Gastroesophageal sphincter (tissue), 4 donors: Measurements from ENCODE around the gene PSMG2. TPM values are rescaled to one million over a fixed set of nuclear protein-coding genes. Genes with fewer than 3 reads are reported as not detected.

Source experiments
- ATAC-seq: fragments of 150-250 bp; one replicate; pipeline ENCODE4 v1.9.1; 2016; ENCODE audit warnings: mild to moderate bottlenecking, moderate library complexity
- H3K27ac ChIP-seq, 4 donors: fragments of 200-600 bp; sonication (generic) in 3 of 4; 1 replicate in 3 of 4; 2 replicates in 1 of 4; pipeline ENCODE4 v1.5.1; 2016 to 2019
- H3K27me3 ChIP-seq: fragments of 200-600 bp; sonication (generic); one replicate; pipeline ENCODE4 v1.5.1; 2019
- H3K36me3 ChIP-seq, 2 donors: fragments of 200-600 bp; sonication (generic); one replicate each; pipeline ENCODE4 v1.5.1; 2019; ENCODE audit warnings: control low read depth in 1 of 2
- H3K4me1 ChIP-seq, 3 donors: fragments of 200-600 bp; sonication (generic); 1 replicate in 2 of 3; 2 replicates in 1 of 3; pipeline ENCODE4 v1.5.1; 2016 to 2019; ENCODE audit warnings: control low read depth in 2 of 3
- H3K4me3 ChIP-seq, 2 donors: fragments of 200-600 bp; sonication (generic); one replicate each; pipeline ENCODE4 v1.5.1; 2019; ENCODE audit warnings: mild to moderate bottlenecking in 1 of 2, moderate library complexity in 1 of 2
- H3K9me3 ChIP-seq, 3 donors: fragments of 200-600 bp; sonication (generic); one replicate each; pipeline ENCODE4 v1.5.1; 2017 to 2019; ENCODE audit warnings: control low read depth in 2 of 3
- CTCF ChIP-seq, 4 experiments: fragments of 200-600 bp in 2 of 4; fragments of 450-650 bp in 2 of 4; sonication (generic) in 1 of 4; IDR thresholded peaks; one replicate each; pipeline ENCODE4 v1.5.1; 2017 to 2019; ENCODE audit warnings: antibody characterized with exemption in 4 of 4, mild to moderate bottlenecking in 2 of 4, moderate library complexity in 2 of 4
- EP300 ChIP-seq: sonication (generic); formaldehyde crosslinking; IDR thresholded peaks from one replicate; pipeline ENCODE4 v1.6.1; 2017; ENCODE audit warnings: antibody characterized with exemption, mild to moderate bottlenecking
- POLR2A ChIP-seq, 2 donors: fragments of 450-650 bp; IDR thresholded peaks; one replicate each; pipeline ENCODE4 v1.6.1; 2017; ENCODE audit warnings: antibody characterized with exemption in 2 of 2, mild to moderate bottlenecking in 2 of 2, moderate library complexity in 1 of 2
- POLR2AphosphoS5 ChIP-seq: sonication (generic); formaldehyde crosslinking; IDR thresholded peaks from one replicate; pipeline ENCODE4 v1.6.1; 2017; ENCODE audit warnings: antibody characterized with exemption
- WGBS, 2 donors: methylation state at CpG; one replicate each; pipeline ENCODE4 v1.1.5; 2018; ENCODE audit warnings: low coverage in 1 of 2; 5-methylcytosine and 5-hydroxymethylcytosine counted together
- total RNA-seq, 4 donors: library from RNA; depleted of rRNA; stranded (reverse); fragments of >200 nt; gene quantifications; one replicate each; pipeline ENCODE4 v1.1.0, GENCODE V29; 2016

The PSMG2 gene
- total RNA-seq, 4 donors from 2014 or later: 80.5 to 101 (median 82.3) TPM

GRCh38 chr18:12721495-12722275 is 18.8 kb downstream of the PSMG2 start:
- no peak for TF ChIP-seq POLR2AphosphoS5
- no peak for TF ChIP-seq EP300
- TF ChIP-seq POLR2A (IDR thresholded peaks at IDR 0.05): no peak
- no peak for TF ChIP-seq CTCF (IDR thresholded peaks at IDR 0.05)
- Histone ChIP-seq H3K4me3 (no peak overlapping the region), H3K9me3 (no peaks in the 10 kb centered on the region), H3K36me3 (peaks cover 3 to 100% of the 10 kb centered on the region in 2 donors), H3K27me3 (no peaks in the 10 kb centered on the region), H3K4me1 (no peaks in the 10 kb centered on the region), H3K27ac (no peak overlapping the region)
- no peak for ATAC-seq
- WGBS, 2 donors: 90 to 93% methylated on average over 5 of the region's 5 CpGs

- H3K27ac ChIP-seq: no peak overlapping the region
- H3K4me1 ChIP-seq: no peaks in the 10 kb centered on the region
- WGBS, 2 donors: 89 to 90% methylated on average over 6 to 7 of the region's 7 CpGs
- H3K4me3 ChIP-seq: no peak overlapping the region
- no peaks in the 10 kb centered on the region for H3K27me3 ChIP-seq
- no peak for ATAC-seq
- TF ChIP-seq POLR2AphosphoS5: no peak
- no peak for TF ChIP-seq POLR2A (IDR thresholded peaks at IDR 0.05)
- no peak for TF ChIP-seq CTCF (IDR thresholded peaks at IDR 0.05)
- no peak for TF ChIP-seq EP300
- peaks cover 3 to 93% of the 10 kb centered on the region in 2 donors for H3K36me3 ChIP-seq
- no peaks in the 10 kb centered on the region for H3K9me3 ChIP-seq
Measured at GRCh38 chr18:12722731-12723130, 19.9 kb downstream of the PSMG2 start.

- H3K36me3 ChIP-seq: peaks cover 3 to 57% of the 10 kb centered on the region in 2 donors
- WGBS, 2 donors: 67 to 74% methylated on average over 3 to 4 of the region's 4 CpGs
- TF ChIP-seq POLR2A (IDR thresholded peaks at IDR 0.05) (no peak), EP300 (no peak), POLR2AphosphoS5 (no peak), CTCF (IDR thresholded peaks at IDR 0.05) (no peak)
Measured at GRCh38 chr18:12726331-12726730, 23.5 kb downstream of the PSMG2 start.

GRCh38 chr18:12726774-12727550 is 24.1 kb downstream of the PSMG2 start:
- TF ChIP-seq POLR2A (IDR thresholded peaks at IDR 0.05) (no peak), POLR2AphosphoS5 (no peak), CTCF (IDR thresholded peaks at IDR 0.05) (peak; percentile 82 to 91 (median 88))
- no peak for ATAC-seq
- peaks cover 3 to 51% of the 10 kb centered on the region in 2 donors for H3K36me3 ChIP-seq
- no peaks in the 10 kb centered on the region for H3K9me3 ChIP-seq
- no peak overlapping the region for H3K27ac ChIP-seq
- H3K4me3 ChIP-seq: no peak overlapping the region
- H3K27me3 ChIP-seq: no peaks in the 10 kb centered on the region
- whole genome bisulfite sequencing, 2 donors: 40 to 48% methylated on average over 10 to 11 of the region's 14 CpGs
- H3K4me1 ChIP-seq: no peaks in the 10 kb centered on the region

More at GRCh38 chr18:12726331-12726730, 23.5 kb downstream of the PSMG2 start:
- H3K4me1 ChIP-seq: no peaks in the 10 kb centered on the region
- no peak overlapping the region for H3K27ac ChIP-seq
- no peaks in the 10 kb centered on the region for H3K27me3 ChIP-seq
- no peak overlapping the region for H3K4me3 ChIP-seq
- H3K9me3 ChIP-seq: no peaks in the 10 kb centered on the region
- no peak for ATAC-seq
